HG03457 (cell line): ENCODE results near the gene TAS2R1.
"Not testable (repeated sequence)": the region's sequence is repeated elsewhere in the genome, so short reads cannot be mapped to it uniquely, and the experiment has no call there.

Experiments
- ATAC-seq: cut with Tn5 transposase; IDR thresholded peaks from one replicate; pipeline ENCODE4 v1.9.1; 2021; ENCODE audit warnings: moderate number of reproducible peaks; ENCODE audit not compliant: unreplicated experiment

Gene TAS2R1

DNA sequence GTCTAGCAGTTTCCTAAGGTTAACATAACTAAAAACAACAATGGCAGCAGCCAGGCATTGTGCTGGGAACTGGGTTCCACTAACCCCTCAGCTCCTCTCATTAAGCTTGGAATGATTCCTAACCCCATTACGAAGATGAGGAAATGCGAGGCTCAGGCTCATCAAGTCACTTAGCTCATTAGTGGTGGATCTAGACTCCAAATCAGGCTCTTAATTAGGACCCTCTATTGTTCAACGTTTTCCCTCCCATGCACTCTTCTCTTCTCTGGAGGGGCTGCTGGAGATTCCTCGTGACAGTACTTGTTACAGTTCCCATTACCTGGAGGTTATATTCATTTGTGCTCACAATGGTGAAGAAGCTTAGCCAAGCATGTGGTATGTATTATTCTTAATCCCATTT lies 6.5 kb downstream of the TAS2R1 start:
- ATAC-seq = no peak

DNA sequence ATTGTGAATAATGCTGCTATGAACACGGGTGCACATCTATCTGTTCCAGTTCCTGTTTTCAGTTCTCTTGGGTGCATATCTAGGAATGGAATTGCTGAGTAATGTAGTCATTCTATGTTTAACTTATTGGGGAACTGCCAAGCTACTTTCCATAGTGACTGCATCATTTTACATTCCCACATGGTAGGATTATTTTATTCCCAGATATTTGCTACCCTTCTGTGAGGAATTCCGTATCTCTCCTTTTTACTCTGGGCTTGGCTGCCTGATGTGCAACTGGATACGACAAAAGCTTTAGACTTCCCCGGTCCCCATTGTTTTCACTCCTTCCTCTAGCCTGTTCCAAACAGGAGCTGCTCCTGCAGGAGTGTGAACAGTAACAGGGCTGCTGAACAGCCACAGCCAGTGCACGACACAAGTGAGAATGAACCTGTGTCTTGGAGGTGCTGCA lies 7.2 kb downstream of the TAS2R1 start:
- ATAC-seq = no peak

DNA sequence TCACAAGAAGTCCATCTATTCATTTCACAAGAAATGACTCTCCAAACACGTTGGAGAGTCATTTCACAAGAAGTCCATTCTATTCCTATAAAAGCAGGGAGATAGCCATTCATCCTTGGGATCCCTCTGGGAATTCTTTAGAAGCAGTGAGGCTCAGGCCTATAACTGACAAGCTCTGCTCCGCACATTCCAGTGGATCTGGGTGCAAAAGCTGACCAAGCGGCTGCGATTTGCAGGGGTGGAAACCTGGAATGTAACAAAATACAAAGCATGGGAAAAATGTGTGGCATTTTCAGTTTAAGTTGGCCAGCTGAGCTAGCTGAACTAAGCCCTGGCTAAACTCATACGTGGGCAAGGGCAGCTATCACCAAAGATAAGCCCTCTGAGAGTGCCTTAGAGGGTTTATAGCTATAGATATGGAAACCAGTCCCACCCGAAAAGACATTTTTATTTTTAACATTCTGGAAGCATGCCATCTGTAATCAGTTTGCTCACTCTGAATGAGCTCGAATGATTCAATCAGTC lies 8.7 kb downstream of the TAS2R1 start:
- no peak for ATAC-seq

DNA sequence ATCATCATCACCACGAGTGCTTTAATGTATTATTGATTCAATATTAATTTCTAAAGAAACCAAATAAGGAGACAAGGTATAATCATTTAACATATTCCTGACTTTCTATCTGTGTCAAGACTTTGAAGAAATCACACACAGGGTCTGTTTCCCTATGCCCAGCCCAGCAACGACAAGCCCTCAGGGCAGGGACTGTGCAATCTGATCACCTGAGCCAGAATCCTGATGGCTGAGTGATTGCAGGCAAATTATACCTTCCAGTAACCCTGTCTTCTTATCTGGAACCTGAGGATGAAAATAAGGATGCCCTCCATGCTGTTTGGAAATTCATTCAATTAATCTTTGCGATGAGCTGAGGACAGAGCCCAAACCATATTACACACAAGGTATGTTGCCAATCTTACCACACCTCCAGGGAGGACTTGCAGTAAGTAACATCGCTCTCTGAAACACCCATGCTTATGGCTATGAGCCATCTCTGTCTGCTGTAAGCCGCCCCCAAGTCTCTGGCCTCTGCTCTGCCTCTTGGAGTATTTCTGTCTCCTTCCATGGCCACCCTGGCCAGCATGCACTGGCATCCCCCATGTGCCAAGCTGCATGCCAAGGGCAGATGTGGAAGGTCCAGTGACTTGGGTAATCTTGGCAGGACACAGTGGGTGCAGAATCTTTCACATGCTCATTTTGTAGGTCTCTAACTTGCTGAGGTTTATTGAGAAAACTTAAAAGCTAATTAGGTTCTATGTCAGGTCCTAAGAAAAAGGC lies 10.6 kb downstream of the TAS2R1 start:
- ATAC-seq = no peak

DNA sequence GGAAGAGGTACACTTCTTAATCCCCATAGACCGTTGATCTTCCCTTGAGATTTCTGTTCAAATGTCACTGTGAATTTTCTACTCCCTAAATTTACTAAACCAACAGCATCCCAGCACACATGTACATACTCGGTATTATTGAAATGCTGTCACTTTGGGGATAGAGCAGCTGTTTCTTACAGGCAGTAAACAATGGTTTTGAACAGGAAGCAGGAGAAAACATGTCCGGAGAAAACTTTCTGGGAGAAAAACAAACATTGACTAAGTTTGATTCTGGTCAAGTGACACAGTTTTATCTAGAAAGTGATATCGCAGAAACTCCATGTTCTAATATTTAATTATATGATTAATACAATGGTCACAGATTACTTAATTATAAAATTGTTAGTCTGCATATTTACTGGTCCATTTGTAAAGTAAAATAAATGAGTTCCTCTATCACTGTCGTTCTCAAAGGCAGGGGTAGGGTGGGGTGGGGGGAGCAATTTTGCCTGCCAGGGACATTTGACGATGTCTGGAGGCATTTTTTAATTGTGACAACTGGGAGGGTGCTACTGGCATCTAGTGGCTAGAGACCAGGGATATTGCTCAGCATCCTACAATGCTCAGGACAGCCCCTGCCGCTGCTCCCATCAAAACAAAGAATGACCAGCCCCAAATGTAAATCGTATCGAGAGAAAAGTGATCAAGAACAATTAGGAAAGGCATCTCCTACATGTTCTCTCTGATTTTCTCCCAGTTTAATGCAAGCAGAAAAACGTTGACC lies 12.2 kb downstream of the TAS2R1 start:
- no peak for ATAC-seq

DNA sequence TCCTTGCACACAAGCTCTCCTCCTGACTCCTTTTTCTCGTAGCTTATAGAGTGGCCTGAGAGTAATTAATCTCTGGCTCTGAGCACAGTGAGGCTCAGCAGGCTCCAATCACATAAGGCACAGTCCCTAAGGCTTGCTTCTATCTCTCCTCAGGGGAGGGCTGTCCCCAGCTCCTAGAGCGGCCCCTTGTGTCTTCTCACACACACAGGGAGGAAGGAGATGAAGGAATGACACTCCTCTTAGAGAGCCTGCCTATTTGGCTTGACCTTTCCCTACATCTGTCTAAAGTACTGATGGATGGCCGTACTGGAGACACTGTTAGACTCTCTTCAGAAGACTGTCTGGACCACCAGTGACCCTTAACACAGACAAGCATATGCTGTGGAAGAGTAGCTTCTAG lies 12.9 kb downstream of the TAS2R1 start:
- ATAC-seq = no peak

DNA sequence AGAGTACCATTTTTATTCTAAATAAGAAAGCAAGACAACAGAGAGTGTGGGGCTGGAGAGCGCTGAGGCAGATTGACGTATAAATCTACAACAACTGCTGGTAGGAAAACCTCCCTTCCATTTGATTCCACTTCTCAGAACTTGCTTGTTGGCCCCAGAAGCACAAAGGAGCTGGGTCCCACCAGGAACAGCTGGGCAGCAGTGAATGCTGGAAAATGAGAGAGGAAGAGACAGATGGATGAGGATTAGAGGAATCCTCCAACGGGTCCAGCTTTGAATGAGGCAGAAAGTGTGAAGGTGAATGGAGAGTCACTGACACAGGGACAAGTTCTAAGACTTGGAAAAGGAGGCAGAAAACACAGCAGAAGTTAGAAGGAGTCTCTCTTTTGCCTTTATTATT lies 14.8 kb downstream of the TAS2R1 start:
- no peak for ATAC-seq

DNA sequence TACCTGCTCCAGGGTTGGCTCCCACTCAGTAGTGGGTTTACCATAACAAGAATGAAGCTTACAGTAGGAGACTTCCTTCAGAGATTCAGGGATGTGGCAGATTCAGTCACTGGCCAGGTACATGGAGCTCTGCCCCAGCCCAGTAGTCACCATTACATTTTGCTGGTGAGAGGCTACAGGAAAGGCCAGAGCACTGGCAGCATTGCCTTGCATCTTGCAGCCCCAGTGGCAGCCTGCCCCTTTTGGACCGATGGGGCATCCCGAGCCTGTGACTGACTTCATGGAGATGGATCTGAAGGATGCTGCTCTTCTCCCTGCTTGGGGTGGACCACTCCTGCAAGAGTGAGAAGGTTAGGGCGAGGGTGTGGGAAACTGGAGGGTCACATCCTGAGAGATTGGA lies 16.8 kb downstream of the TAS2R1 start:
- no peak for ATAC-seq

DNA sequence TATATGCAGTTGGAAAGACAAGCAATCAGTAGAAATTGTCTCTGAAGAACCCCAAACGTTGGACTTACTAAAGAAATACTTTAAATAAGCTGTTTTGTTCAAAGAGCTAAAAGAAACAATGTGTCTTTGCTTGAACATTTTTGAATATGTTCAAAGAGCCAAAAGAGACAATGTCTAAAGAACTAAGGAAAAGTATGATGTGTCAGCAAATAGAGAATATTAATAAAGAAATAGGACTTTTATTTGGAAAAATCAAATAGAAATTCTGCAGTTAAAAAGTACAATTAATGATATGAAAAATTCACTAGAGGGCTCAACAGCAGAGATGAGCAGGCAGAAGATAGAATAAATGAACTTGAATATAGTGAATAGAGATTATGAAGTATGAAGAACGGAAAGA lies 19.2 kb downstream of the TAS2R1 start:
- no peak for ATAC-seq

DNA sequence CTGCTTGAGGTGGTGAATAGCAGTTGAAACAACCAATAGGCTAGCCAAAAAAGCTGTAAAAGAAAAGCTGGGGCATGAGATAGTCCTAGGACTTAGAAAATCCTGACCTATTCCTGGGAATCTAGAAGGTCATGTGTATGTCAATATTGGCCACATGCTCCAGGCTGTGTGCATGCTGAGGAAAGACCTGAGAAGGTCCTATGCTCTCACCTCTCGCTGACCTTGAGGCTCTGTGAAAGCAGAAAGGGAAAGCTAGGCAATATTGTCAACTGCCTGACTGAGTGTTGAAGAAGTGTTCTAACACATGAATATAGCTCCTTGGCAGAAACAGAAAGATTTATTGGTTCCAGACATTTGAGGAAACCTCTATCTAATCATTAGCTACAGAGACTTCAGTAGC lies 19.8 kb downstream of the TAS2R1 start:
- no peak for ATAC-seq

DNA sequence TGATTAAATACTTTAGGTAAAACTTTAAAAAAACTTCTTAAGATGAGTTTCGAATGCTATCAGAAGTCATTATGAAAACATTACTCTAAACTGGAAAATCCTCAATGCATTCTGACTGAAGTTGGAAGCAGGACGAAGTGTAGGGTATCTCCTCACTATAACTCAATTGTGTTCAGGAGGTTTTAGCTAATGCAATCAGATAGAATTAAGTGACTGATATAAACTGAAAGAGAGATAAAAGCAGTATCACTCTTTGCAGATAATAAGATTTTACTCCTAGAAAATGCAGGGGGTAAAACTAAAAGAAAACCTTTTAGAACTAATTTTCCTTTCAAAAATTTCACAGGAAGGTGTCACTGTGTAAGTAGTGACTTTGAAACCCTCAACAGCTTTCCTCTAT lies 22.1 kb downstream of the TAS2R1 start:
- ATAC-seq = no peak

DNA sequence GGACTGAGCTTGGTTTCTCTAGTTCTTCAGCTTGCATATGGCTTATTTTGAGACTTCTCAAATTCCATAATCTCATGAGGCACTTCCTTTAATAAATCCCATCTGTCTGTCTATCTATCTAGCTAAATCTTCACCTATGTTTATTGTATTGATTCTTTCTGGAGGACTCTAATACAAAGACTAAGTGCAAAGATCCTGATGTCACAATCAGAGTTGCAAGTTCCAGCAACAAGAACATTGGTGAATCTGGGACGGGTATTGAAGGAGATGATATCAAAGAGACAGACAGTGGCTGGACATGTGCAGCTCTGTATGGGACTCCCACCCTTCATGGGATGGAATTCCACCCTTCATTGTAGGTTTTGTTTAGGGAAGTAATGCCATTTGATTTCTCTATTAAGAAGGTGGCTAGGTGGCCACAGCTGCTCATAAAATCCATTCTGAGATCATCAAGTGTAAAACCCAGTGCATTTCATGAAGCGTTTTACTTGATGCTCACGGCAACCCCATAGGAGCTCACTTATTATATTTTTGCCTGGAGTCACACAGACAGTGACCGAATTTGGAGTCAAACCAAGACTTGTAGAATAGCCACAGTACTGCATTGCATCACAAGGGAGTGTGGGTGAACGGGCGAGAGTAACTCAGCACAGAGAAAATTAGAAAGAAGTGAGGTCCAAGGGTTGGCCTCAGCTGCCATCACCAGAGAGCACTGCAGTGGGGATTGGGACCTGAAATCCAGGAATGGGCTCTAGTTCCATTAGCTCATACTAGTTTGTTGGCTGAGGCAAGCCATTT lies 24.9 kb downstream of the TAS2R1 start:
- ATAC-seq = no peak

DNA sequence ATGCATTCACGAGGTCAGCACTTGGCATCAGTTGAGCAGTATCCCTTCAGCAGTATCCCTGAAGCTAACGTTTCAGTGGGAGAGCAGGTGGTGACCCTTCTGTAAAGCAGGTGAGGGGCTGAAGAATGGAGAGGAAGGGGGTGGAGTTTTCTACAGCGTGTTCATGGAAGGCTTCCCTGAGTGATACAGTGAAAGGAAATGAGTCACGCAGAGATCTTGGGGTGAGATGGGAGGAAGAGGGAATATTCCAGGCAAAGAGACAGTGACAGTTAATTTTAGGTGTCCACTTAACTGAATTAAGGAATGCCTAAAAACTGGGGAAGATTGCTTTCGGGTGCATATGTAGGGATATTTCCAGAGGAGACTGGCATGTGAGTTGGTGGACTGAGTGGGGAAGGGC lies 25.7 kb downstream of the TAS2R1 start:
- ATAC-seq = no peak

DNA sequence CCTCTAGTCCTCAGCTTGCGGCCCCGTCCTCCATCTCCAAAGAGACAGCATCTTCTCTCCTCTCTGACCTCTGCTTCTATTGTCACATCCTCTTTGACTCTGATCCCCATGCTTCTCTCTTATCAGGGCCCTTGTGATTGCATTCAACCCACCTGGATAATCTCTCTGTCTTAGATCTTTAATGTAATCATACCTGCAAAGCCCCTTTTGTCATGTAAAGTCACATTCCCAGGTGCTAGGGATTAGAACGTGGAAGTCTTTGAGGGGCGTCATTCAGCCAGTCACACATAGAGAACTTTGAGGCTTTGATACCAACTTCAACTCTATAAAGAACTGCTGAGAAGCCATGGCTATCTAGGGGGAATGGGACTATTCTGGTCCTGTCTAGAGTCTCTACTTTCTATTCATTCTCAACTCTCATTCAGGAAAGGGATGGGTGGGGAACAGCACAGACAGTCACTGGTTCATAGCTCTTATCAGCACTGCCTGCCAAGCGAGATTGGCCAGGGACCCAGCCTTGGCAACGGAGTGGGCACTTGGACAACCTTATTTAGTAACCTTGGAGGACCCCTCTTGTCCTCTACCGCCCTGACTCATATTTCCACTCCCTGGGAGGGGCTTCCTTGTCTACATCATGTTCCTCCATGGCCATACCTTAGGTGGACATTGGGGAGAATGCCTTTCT lies 29.0 kb downstream of the TAS2R1 start:
- ATAC-seq = no peak

DNA sequence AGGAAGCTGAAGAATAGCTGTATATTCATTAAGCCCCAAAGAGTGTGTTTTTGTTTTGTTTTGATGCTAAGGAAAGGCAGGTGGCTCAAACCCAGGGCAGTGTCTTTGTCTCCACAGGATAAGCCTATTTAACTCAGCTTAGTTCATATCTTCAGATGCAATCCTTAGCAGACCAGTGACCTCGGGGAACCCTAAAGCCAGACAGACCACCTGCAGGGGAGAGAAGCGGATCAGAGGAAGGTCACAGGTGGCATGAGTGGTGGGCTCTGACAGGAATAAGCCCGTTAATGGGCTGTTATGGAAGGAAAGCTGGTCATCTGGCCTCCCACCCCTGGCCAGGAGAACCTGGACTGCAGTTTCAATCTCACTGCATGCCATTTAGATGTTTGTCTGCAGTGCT lies 30.8 kb downstream of the TAS2R1 start:
- ATAC-seq = no peak

DNA sequence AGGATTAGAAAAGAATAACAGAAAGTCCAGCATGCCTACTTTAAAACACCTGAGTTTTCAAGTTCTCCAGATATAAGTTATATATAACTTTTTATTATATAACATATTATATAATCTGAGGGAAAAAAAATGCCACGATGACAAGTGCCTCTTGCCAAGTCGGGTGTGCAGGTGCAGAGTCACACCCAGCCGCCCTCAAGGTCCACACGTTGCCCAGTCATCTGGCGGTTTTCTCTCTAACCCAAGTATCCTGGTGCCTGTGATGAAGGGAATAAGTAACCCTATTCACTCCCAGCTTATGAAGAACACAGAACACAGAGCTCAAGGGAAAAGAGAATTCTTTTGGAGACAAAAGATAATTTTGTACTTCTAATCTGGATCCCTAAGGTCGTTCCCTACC lies 31.8 kb downstream of the TAS2R1 start:
- ATAC-seq = not testable (repeated sequence)

DNA sequence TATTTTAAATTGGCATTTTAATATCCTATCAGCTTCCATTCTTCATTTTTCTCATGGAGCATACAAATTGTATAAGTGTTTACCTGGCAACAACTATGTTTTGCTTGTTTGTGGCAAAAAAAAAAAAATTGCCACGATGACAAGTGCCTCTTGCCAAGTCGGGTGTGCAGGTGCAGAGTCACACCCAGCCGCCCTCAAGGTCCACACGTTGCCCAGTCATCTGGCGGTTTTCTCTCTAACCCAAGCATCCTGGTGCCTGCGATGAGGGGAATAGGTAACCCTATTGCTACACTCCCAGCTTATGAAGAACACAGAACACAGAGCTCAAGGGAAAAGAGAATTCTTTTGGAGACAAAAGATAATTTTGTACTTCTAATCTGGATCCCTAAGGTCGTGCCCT lies 32.8 kb downstream of the TAS2R1 start:
- not testable (repeated sequence) for ATAC-seq

DNA sequence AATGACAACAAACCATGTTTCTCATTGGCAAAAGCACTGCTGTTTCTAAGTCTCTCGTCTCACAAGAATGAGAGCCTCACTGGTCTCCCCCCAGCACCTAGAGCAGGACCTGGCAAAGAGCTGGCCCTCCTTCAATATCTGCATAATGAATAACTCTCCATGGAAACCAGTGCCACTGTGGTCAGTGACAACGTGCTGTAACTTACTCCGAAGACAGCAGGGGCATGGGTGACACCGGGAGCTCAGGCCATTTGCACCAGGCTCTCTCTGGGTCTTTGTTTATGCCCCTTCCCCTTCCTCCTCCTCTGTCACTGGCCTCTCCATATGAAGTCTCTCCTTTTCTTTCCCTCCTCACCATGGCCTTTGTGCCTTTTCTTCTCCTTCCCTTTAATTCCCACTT lies 33.3 kb downstream of the TAS2R1 start:
- no peak for ATAC-seq

DNA sequence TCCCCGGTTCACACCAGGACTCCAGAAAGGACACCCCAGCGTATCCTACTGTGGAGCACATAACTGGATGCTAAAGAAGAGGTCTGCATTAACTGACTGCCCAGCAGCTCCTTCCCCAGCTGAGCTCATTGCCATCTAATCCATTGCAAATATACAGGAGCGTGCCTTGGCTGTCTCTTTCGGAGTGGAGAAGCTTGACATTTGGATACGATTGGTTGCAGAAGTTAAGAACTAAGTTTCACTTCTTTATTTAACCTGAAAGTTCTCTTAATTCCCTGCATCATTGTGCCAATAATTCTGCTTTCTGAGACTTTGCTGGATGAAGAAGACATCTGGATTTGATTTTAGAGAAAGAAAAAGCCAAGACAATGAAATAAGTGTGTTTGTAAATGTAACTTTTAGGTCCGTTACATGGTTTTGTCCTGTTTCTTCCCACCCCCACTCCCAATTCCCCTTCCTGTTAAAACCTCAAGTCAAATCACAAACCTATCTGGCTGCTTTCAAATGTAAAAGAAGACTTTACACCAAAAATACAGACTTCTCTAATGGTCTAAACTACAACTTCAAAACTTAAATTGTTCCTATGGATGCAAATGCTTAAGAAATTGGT lies 33.9 kb downstream of the TAS2R1 start:
- ATAC-seq = no peak

DNA sequence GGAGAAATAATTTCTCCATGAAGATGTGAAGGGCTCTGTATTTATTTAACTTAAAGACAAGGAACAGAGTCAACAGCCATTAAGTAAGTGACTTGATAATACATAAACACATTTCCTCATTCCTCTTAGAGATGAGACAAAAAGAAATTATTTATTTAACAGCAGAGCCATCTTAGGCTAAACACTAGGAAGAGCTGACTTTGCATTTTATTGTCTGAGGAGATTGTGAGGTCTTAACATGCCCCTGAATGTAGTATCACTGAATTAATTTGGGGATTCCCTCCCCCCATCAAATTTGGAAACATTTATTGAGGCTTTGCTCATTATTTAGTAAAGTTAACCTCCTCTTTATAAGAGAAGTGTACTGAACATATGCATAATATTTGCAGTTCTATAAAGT lies 35.2 kb downstream of the TAS2R1 start:
- ATAC-seq = no peak
